K562 (cell line): Measurements from ENCODE around the gene GPR68. TPM values are rescaled to one million over a fixed set of nuclear protein-coding genes. Genes with fewer than 3 reads are reported as not detected.

Experiments
- ATAC-seq: fragments of 200-7000 bp; cut with Tn5 transposase; 3 replicates; pipeline ENCODE4 v1.9.1; 2020; ENCODE audit warnings: moderate library complexity
- BruUV-seq: library from RNA; stranded (reverse); fragments of 400-500 nt; replicated peaks from 2 replicates; lab custom pipeline; 2021; lab: Mats Ljungman, UMichigan
- CTCF ChIA-PET: fragments of 300-600 bp; formaldehyde crosslinking; extraction: SDS; loops from one replicate; lab custom pipeline; 2021; ENCODE audit warnings: low intra/inter-chr PET ratio; lab: Yijun Ruan, JAX
- POLR2A ChIA-PET: fragments of 300-600, 350-650 bp; sonication (Branson Sonifier 250); formaldehyde crosslinking; extraction: SDS; loops from one replicate; lab custom pipeline; 2021; ENCODE audit warnings: antibody characterized with exemption, inconsistent platforms; lab: Yijun Ruan, JAX
- DNase-seq, 4 experiments: peaks; one replicate each; pipeline versions ENCODE4 v3.0.0 to v3.0.0-alpha.2; 2011 to 2018; ENCODE audit warnings: low spot score in 3 of 4, mixed read lengths in 3 of 4; ENCODE audit errors: extremely low read depth in 1 of 4
- FAIRE-seq: peaks from 2 replicates; lab custom pipeline; 2011; peaks lifted over from hg19 to GRCh38; lab: Jason Lieb, UNC
- H2AFZ ChIP-seq: 2 replicates; pipeline ENCODE4 v1.6.0; 2011; ENCODE audit warnings: low read depth, low read length, control low read depth, inconsistent platforms
- H3K27ac ChIP-seq: fragments of 200-600 bp; 3 replicates; pipeline ENCODE4 v1.8.0; 2011; ENCODE audit warnings: low read depth, mild to moderate bottlenecking, control low read depth, inconsistent platforms, low read length, moderate library complexity, mixed read lengths; ENCODE audit errors: extremely low read depth
- H3K27me3 ChIP-seq, 2 experiments: fragments of 300-600 bp in 1 of 2; 2 replicates in 1 of 2; 3 replicates in 1 of 2; pipeline versions ENCODE4 v1.6.0 to v1.8.0; 2011; ENCODE audit warnings: inconsistent platforms in 2 of 2, low read length in 2 of 2, mild to moderate bottlenecking in 1 of 2, mixed read lengths in 1 of 2, moderate library complexity in 1 of 2; ENCODE audit not compliant: control insufficient read depth in 2 of 2, insufficient read depth in 2 of 2
- H3K36me3 ChIP-seq: fragments of 300-600 bp; 3 replicates; pipeline ENCODE4 v1.8.0; 2011; ENCODE audit warnings: mild to moderate bottlenecking, low read length, inconsistent platforms; ENCODE audit not compliant: control insufficient read depth, insufficient read depth
- H3K4me1 ChIP-seq, 2 experiments: fragments of 200-600 bp in 1 of 2; replicated peaks in 1 of 2; 2 replicates in 1 of 2; 3 replicates in 1 of 2; pipeline versions ENCODE4 v1.5.1 to v1.8.0; 2011; ENCODE audit warnings: inconsistent platforms in 2 of 2, low read length in 2 of 2, mild to moderate bottlenecking in 1 of 2, mixed read lengths in 1 of 2, moderate library complexity in 1 of 2; ENCODE audit not compliant: control insufficient read depth in 2 of 2, insufficient read depth in 2 of 2
- H3K4me2 ChIP-seq: 2 replicates; pipeline ENCODE4 v1.6.1; 2011; ENCODE audit warnings: low read length, control low read depth, inconsistent platforms, mixed read lengths; ENCODE audit not compliant: insufficient read depth
- H3K4me3 ChIP-seq: fragments of 200-600 bp; sonication (generic), shearing (Covaris generic); 2 replicates; pipeline ENCODE4 v1.5.1; 2016; ENCODE audit warnings: control low read depth, inconsistent platforms
- H3K79me2 ChIP-seq: fragments of 200-600 bp; 3 replicates; pipeline ENCODE4 v1.8.0; 2011; ENCODE audit warnings: low read length, inconsistent platforms; ENCODE audit not compliant: control insufficient read depth, insufficient read depth
- H3K9ac ChIP-seq, 2 experiments: 2 replicates each; pipeline versions ENCODE4 v1.6.0 to v1.6.1; 2011; ENCODE audit warnings: low read depth in 2 of 2, low read length in 2 of 2, control low read depth in 1 of 2, inconsistent platforms in 1 of 2, mild to moderate bottlenecking in 1 of 2, mixed read lengths in 1 of 2; ENCODE audit not compliant: insufficient read depth in 1 of 2
- H3K9me1 ChIP-seq: one replicate; pipeline ENCODE4 v1.6.0; 2011; ENCODE audit warnings: inconsistent platforms, mild to moderate bottlenecking, low read length, moderate library complexity; ENCODE audit not compliant: control insufficient read depth, insufficient read depth
- H3K9me3 ChIP-seq: replicated peaks from 2 replicates; pipeline ENCODE4 v1.5.1; 2011; ENCODE audit warnings: low read depth, low read length, inconsistent platforms; ENCODE audit not compliant: control insufficient read depth, insufficient read depth
- H4K20me1 ChIP-seq: replicated peaks from 2 replicates; pipeline ENCODE4 v1.6.1; 2011; ENCODE audit warnings: low read length, inconsistent platforms, mixed read lengths; ENCODE audit not compliant: control insufficient read depth, insufficient read depth
- ARID3A ChIP-seq: IDR thresholded peaks from 2 replicates; pipeline ENCODE4 v1.6.1; 2012; ENCODE audit warnings: low read depth, low read length, improper control_type of control experiment, borderline replicate concordance
- HDAC6 ChIP-seq: IDR thresholded peaks from 2 replicates; pipeline ENCODE4 v1.6.1; 2012; ENCODE audit warnings: low read depth, mild to moderate bottlenecking, control low read depth, inconsistent platforms, low read length, moderate library complexity
- HES1 ChIP-seq: fragments of 450-650 bp; IDR thresholded peaks from 2 replicates; pipeline ENCODE4 v1.6.1; 2016; ENCODE audit warnings: low read depth, mild to moderate bottlenecking, moderate library complexity
- MBD1 ChIP-seq: fragments of 250-450 bp; sonication (Bioruptor Pico); IDR thresholded peaks from 2 replicates; pipeline ENCODE4 v1.8.0; 2022; ENCODE audit warnings: inconsistent platforms
- MCM5 ChIP-seq: fragments of 450-650 bp; IDR thresholded peaks from 2 replicates; pipeline ENCODE4 v1.6.1; 2016; ENCODE audit warnings: low read depth
- MTA2 ChIP-seq: fragments of 450-650 bp; IDR thresholded peaks from 2 replicates; pipeline ENCODE4 v1.6.1; 2016; ENCODE audit warnings: low read depth
- PHF21A ChIP-seq: fragments of 450-650 bp; IDR thresholded peaks from 2 replicates; pipeline ENCODE4 v1.6.1; 2017; ENCODE audit warnings: low read depth, borderline replicate concordance
- SNIP1 ChIP-seq: fragments of 450-650 bp; IDR thresholded peaks from 2 replicates; pipeline ENCODE4 v1.7.1; 2017; ENCODE audit warnings: low read depth, mild to moderate bottlenecking
- SRSF1 ChIP-seq: fragments of 200-400 bp; formaldehyde crosslinking; IDR thresholded peaks from 2 replicates; pipeline ENCODE4 v1.6.1; 2017; ENCODE audit warnings: mild to moderate bottlenecking, low read depth, low read length, moderate library complexity
- ZFX ChIP-seq: sonication (generic); formaldehyde crosslinking; IDR thresholded peaks from 2 replicates; pipeline ENCODE4 v1.8.0; 2022; ENCODE audit warnings: mild to moderate bottlenecking, missing genetic modification reagents, moderate library complexity
- ZNF77 ChIP-seq: fragments of 250-450 bp; sonication (Bioruptor Pico); IDR thresholded peaks from 2 replicates; pipeline ENCODE4 v1.5.0; 2020
- ZSCAN32 ChIP-seq: fragments of 450-650 bp; formaldehyde crosslinking; IDR thresholded peaks from 2 replicates; pipeline ENCODE4 v1.4.0; 2020; ENCODE audit warnings: mild to moderate bottlenecking, moderate library complexity
- WGBS: fragments of 100-300 bp; shearing (Covaris generic); methylation state at CpG from one replicate; pipeline ENCODE4 v1.1.6; 2016; ENCODE audit warnings: low coverage, mixed read lengths; ENCODE audit not compliant: insufficient coverage; ENCODE audit errors: missing lambda C conversion rate; 5-methylcytosine and 5-hydroxymethylcytosine counted together
- in situ Hi-C: fragments of 300-500 bp; cut with MboI; formaldehyde crosslinking; loops from 4 replicates; pipeline ENCODE4 v1.15.0; 2018; ENCODE audit warnings: inconsistent platforms, mixed read lengths
- intact Hi-C: fragments of 100-400 bp; cut with micrococcal nuclease; formaldehyde crosslinking; loops from 2 replicates; pipeline ENCODE4 v1.14.2; 2022
- polyA plus RNA-seq, 8 experiments: library from polyadenylated mRNA; depleted of rRNA in 4 of 8; stranded (reverse) in 5 of 8; unstranded in 3 of 8; fragments of >200 nt; fragmentation: Nextera tagmentation in 2 of 8; fragmentation: Illumina TruSeq in 1 of 8; extraction: Ambion mirVana in 2 of 8; extraction: Trizol in 1 of 8; gene quantifications; 2 replicates each; pipeline versions ENCODE4 v1.2.1 to v1.2.3, GENCODE V29; 2011 to 2014; ENCODE audit warnings: inconsistent platforms in 1 of 8, missing spikeins in 1 of 8
- total RNA-seq, 7 experiments: library from RNA; depleted of rRNA in 6 of 7; stranded (reverse); fragments of >200 nt in 6 of 7; fragmentation: Illumina TruSeq in 2 of 7; extraction: Trizol in 2 of 7; gene quantifications; 2 replicates each; pipeline versions ENCODE4 v1.2.1 to v1.2.3, GENCODE V29; 2011 to 2021; ENCODE audit warnings: low replicate concordance in 1 of 7

Gene GPR68
- total and polyA plus RNA-seq, 9 of the 15 experiments (the other 6 are each of a cell fraction or from before 2014, with no cell fraction given), result 0.41 to 9.4 (median 3.7) TPM

GRCh38 chr14:91225025-91225424, 19.5 kb downstream of the GPR68 start:
- BruUV-seq, result no TSS peak
- Histone ChIP-seq H3K79me2 (no peaks in the 10 kb centered on the region), H3K4me3 (no peak overlapping the region), H4K20me1 (no peaks in the 10 kb centered on the region), H3K9ac (no peak overlapping the region), H2AFZ (no peak overlapping the region), H3K4me2 (no peak overlapping the region), H3K9me1 (no peaks in the 10 kb centered on the region), H3K27me3 (no peaks in the 10 kb centered on the region), H3K9me3 (no peaks in the 10 kb centered on the region), H3K36me3 (no peaks in the 10 kb centered on the region), H3K27ac (no peak overlapping the region), H3K4me1 (peaks cover 4 to 19% of the 10 kb centered on the region in 2 experiments)
- POLR2A ChIA-PET, result no interaction called here
- ATAC-seq (no peak), DNase-seq (no peak), FAIRE-seq (no peak)
- 81% methylated on average over 6 of the region's 7 CpGs for WGBS
- intact Hi-C loops (no loop called here), in situ Hi-C loops (no loop called here)
- CTCF ChIA-PET, result no interaction called here
- no peak for TF ChIP-seq ARID3A
- no peak for TF ChIP-seq MBD1
- TF ChIP-seq HES1, result no peak
- TF ChIP-seq ZSCAN32 (CRISPR knock-in tag), result no peak
- no peak for TF ChIP-seq ZNF77 (CRISPR knock-in tag)
- no peak for TF ChIP-seq MCM5
- TF ChIP-seq HDAC6, result no peak
- no peak for TF ChIP-seq PHF21A
- no peak for TF ChIP-seq SNIP1
- TF ChIP-seq MTA2, result no peak
- no peak for TF ChIP-seq SRSF1
- TF ChIP-seq ZFX (CRISPR knock-in tag), result no peak
